Immature natural killer cell (primary cell): ENCODE measurements around the gene CELF2. TPM values are rescaled to one million over a fixed set of nuclear protein-coding genes. Genes with fewer than 3 reads are reported as not detected.

Experiments
- DNase-seq, 3 donors: peaks; one replicate each; pipeline ENCODE4 v3.0.0; 2022; ENCODE audit warnings: mixed read lengths in 1 of 3
- H3K27ac Mint-ChIP-seq, 6 donors: one replicate each; pipeline ENCODE4 v1.8.0; 2020; ENCODE audit warnings: mixed read lengths in 6 of 6, mild to moderate bottlenecking in 5 of 6, inconsistent platforms in 4 of 6, moderate library complexity in 3 of 6
- H3K27me3 Mint-ChIP-seq, 3 donors: one replicate each; pipeline ENCODE4 v1.8.0; 2020 to 2021; ENCODE audit warnings: low read depth in 3 of 3, mild to moderate bottlenecking in 3 of 3, mixed read lengths in 3 of 3, moderate library complexity in 3 of 3, inconsistent platforms in 1 of 3
- H3K36me3 Mint-ChIP-seq, 3 donors: one replicate each; pipeline ENCODE4 v1.8.0; 2020; ENCODE audit warnings: mixed read lengths in 3 of 3, inconsistent platforms in 2 of 3, mild to moderate bottlenecking in 2 of 3
- H3K4me1 Mint-ChIP-seq, 2 donors: one replicate each; pipeline ENCODE4 v1.8.0; 2020; ENCODE audit warnings: inconsistent platforms in 2 of 2, mild to moderate bottlenecking in 2 of 2, mixed read lengths in 2 of 2, moderate library complexity in 1 of 2
- H3K4me3 Mint-ChIP-seq, 5 donors: one replicate each; pipeline ENCODE4 v1.8.0; 2020; ENCODE audit warnings: mild to moderate bottlenecking in 5 of 5, mixed read lengths in 5 of 5, inconsistent platforms in 3 of 5, moderate library complexity in 3 of 5
- H3K9me3 Mint-ChIP-seq, 6 donors: one replicate each; pipeline ENCODE4 v1.8.0; 2020; ENCODE audit warnings: mild to moderate bottlenecking in 6 of 6, mixed read lengths in 6 of 6, inconsistent platforms in 4 of 6, moderate library complexity in 3 of 6
- polyA plus RNA-seq, 3 donors: library from polyadenylated mRNA; unstranded; fragments of 300-500 nt; fragmentation: Illumina TruSeq; gene quantifications; one replicate each; pipeline ENCODE4 v1.2.3, GENCODE V29; 2021

Gene CELF2
- polyA plus RNA-seq, 3 donors from 2014 or later = 64.2 to 174 (median 95.4) TPM

- Mint-ChIP-seq H3K4me1 (peaks cover 0 to 95% of the 10 kb centered on the region in 2 donors), H3K27ac (peak overlapping the region in 4 of 6 donors; percentile 85 to 96 (median 92)), H3K4me3 (peak overlapping the region; percentile 19 to 42 (median 24)), H3K27me3 (peaks cover 0 to 9% (median 6%) of the 10 kb centered on the region in 3 donors), H3K9me3 (no peaks in the 10 kb centered on the region), H3K36me3 (peaks cover 13 to 28% (median 17%) of the 10 kb centered on the region in 3 donors)
- DNase-seq = no peak
These were observed 197.8 kb downstream of the CELF2 start for GRCh38 chr10:11215471-11215870.

GRCh38 chr10:11217521-11217920 lies 199.8 kb downstream of the CELF2 start:
- Mint-ChIP-seq H3K27me3 (peaks cover 0 to 7% (median 6%) of the 10 kb centered on the region in 3 donors), H3K27ac (peak overlapping the region in 3 of 6 donors; percentile 80 to 96 (median 80)), H3K9me3 (no peaks in the 10 kb centered on the region), H3K4me1 (peaks cover 0 to 95% of the 10 kb centered on the region in 2 donors), H3K4me3 (no peak overlapping the region), H3K36me3 (peaks cover 15 to 31% (median 19%) of the 10 kb centered on the region in 3 donors)
- DNase-seq = no peak

- no peak for DNase-seq
- Mint-ChIP-seq H3K27ac (peak overlapping the region in 4 of 6 donors; percentile 80 to 96 (median 82)), H3K4me1 (peaks cover 0 to 94% of the 10 kb centered on the region in 2 donors), H3K36me3 (peaks cover 15 to 31% (median 19%) of the 10 kb centered on the region in 3 donors), H3K9me3 (no peaks in the 10 kb centered on the region), H3K4me3 (peak overlapping the region in 4 of 5 donors; percentile 1 to 30 (median 15)), H3K27me3 (peaks cover 0 to 7% (median 6%) of the 10 kb centered on the region in 3 donors)
These were observed 200.7 kb downstream of the CELF2 start for GRCh38 chr10:11218395-11218794.

GRCh38 chr10:11219431-11219830 lies 201.8 kb downstream of the CELF2 start:
- Mint-ChIP-seq H3K4me3 (peak overlapping the region in 4 of 5 donors; percentile 3 to 60 (median 23)), H3K9me3 (no peaks in the 10 kb centered on the region), H3K4me1 (peaks cover 0 to 94% of the 10 kb centered on the region in 2 donors), H3K27ac (peak overlapping the region in 4 of 6 donors; percentile 53 to 96 (median 75)), H3K36me3 (peaks cover 15 to 31% (median 19%) of the 10 kb centered on the region in 3 donors), H3K27me3 (peaks cover 0 to 7% (median 7%) of the 10 kb centered on the region in 3 donors)
- no peak for DNase-seq

GRCh38 chr10:11223081-11223480 lies 205.4 kb downstream of the CELF2 start:
- peak overlapping the region in 1 of 5 donors; percentile 43 for H3K4me3 Mint-ChIP-seq

GRCh38 chr10:11223507-11224140 lies 206.0 kb downstream of the CELF2 start:
- H3K4me3 Mint-ChIP-seq = peak overlapping the region in 1 of 5 donors; percentile 23
- H3K27me3 Mint-ChIP-seq = peaks cover 0 to 17% (median 14%) of the 10 kb centered on the region in 3 donors
- H3K36me3 Mint-ChIP-seq = peaks cover 4 to 18% (median 11%) of the 10 kb centered on the region in 3 donors
- peak overlapping the region in 5 of 6 donors; percentile 96 to 98 (median 97) for H3K27ac Mint-ChIP-seq
- peaks cover 0 to 96% of the 10 kb centered on the region in 2 donors for H3K4me1 Mint-ChIP-seq
- no peak for DNase-seq
- H3K9me3 Mint-ChIP-seq = no peaks in the 10 kb centered on the region

More at GRCh38 chr10:11223081-11223480, 205.4 kb downstream of the CELF2 start:
- peaks cover 7 to 20% (median 12%) of the 10 kb centered on the region in 3 donors for H3K36me3 Mint-ChIP-seq
- H3K4me1 Mint-ChIP-seq = peaks cover 0 to 94% of the 10 kb centered on the region in 2 donors
- peak overlapping the region in 5 of 6 donors; percentile 11 to 97 (median 84) for H3K27ac Mint-ChIP-seq
- H3K27me3 Mint-ChIP-seq = peaks cover 0 to 17% (median 14%) of the 10 kb centered on the region in 3 donors
- H3K9me3 Mint-ChIP-seq = no peaks in the 10 kb centered on the region
- DNase-seq = no peak

GRCh38 chr10:11224321-11224720 lies 206.6 kb downstream of the CELF2 start:
- Mint-ChIP-seq H3K36me3 (peaks cover 4 to 16% (median 11%) of the 10 kb centered on the region in 3 donors), H3K27ac (peak overlapping the region in 5 of 6 donors; percentile 96 to 98 (median 97)), H3K27me3 (peaks cover 0 to 17% (median 14%) of the 10 kb centered on the region in 3 donors), H3K4me1 (peaks cover 0 to 96% of the 10 kb centered on the region in 2 donors), H3K4me3 (peak overlapping the region in 4 of 5 donors; percentile 1 to 56 (median 26)), H3K9me3 (no peaks in the 10 kb centered on the region)
- no peak for DNase-seq

- H3K4me3 Mint-ChIP-seq = peak overlapping the region in 4 of 5 donors; percentile 3 to 88 (median 52)
These were observed 207.2 kb downstream of the CELF2 start for GRCh38 chr10:11224792-11225416.

GRCh38 chr10:11225935-11226334 lies 208.3 kb downstream of the CELF2 start:
- H3K4me3 Mint-ChIP-seq = peak overlapping the region; percentile 48 to 88 (median 79)
- H3K36me3 Mint-ChIP-seq = peaks cover 10 to 17% (median 13%) of the 10 kb centered on the region in 3 donors
- H3K27ac Mint-ChIP-seq = peak overlapping the region in 5 of 6 donors; percentile 96 to 98 (median 97)
- peaks cover 4 to 20% (median 16%) of the 10 kb centered on the region in 3 donors for H3K27me3 Mint-ChIP-seq
- no peaks in the 10 kb centered on the region for H3K9me3 Mint-ChIP-seq
- DNase-seq = peak; percentile 66 to 72 (median 71)
- H3K4me1 Mint-ChIP-seq = peaks cover 0 to 99% of the 10 kb centered on the region in 2 donors

More at GRCh38 chr10:11224792-11225416, 207.2 kb downstream of the CELF2 start:
- DNase-seq = no peak
- H3K4me1 Mint-ChIP-seq = peaks cover 0 to 99% of the 10 kb centered on the region in 2 donors
- peaks cover 6 to 14% (median 14%) of the 10 kb centered on the region in 3 donors for H3K36me3 Mint-ChIP-seq
- no peaks in the 10 kb centered on the region for H3K9me3 Mint-ChIP-seq
- H3K27me3 Mint-ChIP-seq = peaks cover 0 to 20% (median 16%) of the 10 kb centered on the region in 3 donors
- H3K27ac Mint-ChIP-seq = peak overlapping the region in 5 of 6 donors; percentile 96 to 98 (median 97)

- peaks cover 0 to 98% of the 10 kb centered on the region in 2 donors for H3K4me1 Mint-ChIP-seq
- H3K9me3 Mint-ChIP-seq = no peaks in the 10 kb centered on the region
- peak overlapping the region in 5 of 6 donors; percentile 96 to 98 (median 97) for H3K27ac Mint-ChIP-seq
- DNase-seq = peak; percentile 44 to 48 (median 47)
- H3K27me3 Mint-ChIP-seq = peaks cover 4 to 20% (median 16%) of the 10 kb centered on the region in 3 donors
- peak overlapping the region; percentile 72 to 88 (median 79) for H3K4me3 Mint-ChIP-seq
- H3K36me3 Mint-ChIP-seq = peaks cover 15 to 24% (median 17%) of the 10 kb centered on the region in 3 donors
These were observed 209.4 kb downstream of the CELF2 start for GRCh38 chr10:11227103-11227502.

GRCh38 chr10:11229893-11230292 lies 212.2 kb downstream of the CELF2 start:
- H3K27me3 Mint-ChIP-seq = peaks cover 4 to 19% (median 18%) of the 10 kb centered on the region in 3 donors
- H3K4me1 Mint-ChIP-seq = peaks cover 0 to 98% of the 10 kb centered on the region in 2 donors
- no peaks in the 10 kb centered on the region for H3K9me3 Mint-ChIP-seq
- peak overlapping the region in 5 of 6 donors; percentile 86 to 98 (median 97) for H3K27ac Mint-ChIP-seq
- peak in 2 of 3 donors; percentile 37 to 44 for DNase-seq
- peak overlapping the region; percentile 38 to 71 (median 63) for H3K4me3 Mint-ChIP-seq
- H3K36me3 Mint-ChIP-seq = peaks cover 24 to 37% (median 25%) of the 10 kb centered on the region in 3 donors

- Mint-ChIP-seq H3K27ac (peak overlapping the region in 5 of 6 donors; percentile 86 to 98 (median 97)), H3K4me3 (peak overlapping the region; percentile 31 to 67 (median 56)), H3K9me3 (no peaks in the 10 kb centered on the region), H3K36me3 (peaks cover 20 to 38% (median 24%) of the 10 kb centered on the region in 3 donors), H3K4me1 (peaks cover 0 to 98% of the 10 kb centered on the region in 2 donors), H3K27me3 (peaks cover 4 to 24% (median 18%) of the 10 kb centered on the region in 3 donors)
- DNase-seq = no peak
These were observed 213.0 kb downstream of the CELF2 start for GRCh38 chr10:11230498-11231167.

GRCh38 chr10:11231285-11231684 lies 213.6 kb downstream of the CELF2 start:
- Mint-ChIP-seq H3K36me3 (peaks cover 20 to 38% (median 24%) of the 10 kb centered on the region in 3 donors), H3K4me3 (peak overlapping the region; percentile 5 to 37 (median 34)), H3K27ac (peak overlapping the region in 5 of 6 donors; percentile 86 to 98 (median 97)), H3K27me3 (peaks cover 4 to 29% (median 16%) of the 10 kb centered on the region in 3 donors), H3K4me1 (peaks cover 0 to 98% of the 10 kb centered on the region in 2 donors), H3K9me3 (no peaks in the 10 kb centered on the region)
- DNase-seq = no peak
